ENCODE results near the gene MIPOL1. TPM values are rescaled to one million over a fixed set of nuclear protein-coding genes. Genes with fewer than 3 reads are reported as not detected.

The MIPOL1 gene, protein sequence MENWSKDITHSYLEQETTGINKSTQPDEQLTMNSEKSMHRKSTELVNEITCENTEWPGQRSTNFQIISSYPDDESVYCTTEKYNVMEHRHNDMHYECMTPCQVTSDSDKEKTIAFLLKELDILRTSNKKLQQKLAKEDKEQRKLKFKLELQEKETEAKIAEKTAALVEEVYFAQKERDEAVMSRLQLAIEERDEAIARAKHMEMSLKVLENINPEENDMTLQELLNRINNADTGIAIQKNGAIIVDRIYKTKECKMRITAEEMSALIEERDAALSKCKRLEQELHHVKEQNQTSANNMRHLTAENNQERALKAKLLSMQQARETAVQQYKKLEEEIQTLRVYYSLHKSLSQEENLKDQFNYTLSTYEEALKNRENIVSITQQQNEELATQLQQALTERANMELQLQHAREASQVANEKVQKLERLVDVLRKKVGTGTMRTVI
- 6.1 and 11.8 TPM in 2 replicates for total RNA-seq

DNA sequence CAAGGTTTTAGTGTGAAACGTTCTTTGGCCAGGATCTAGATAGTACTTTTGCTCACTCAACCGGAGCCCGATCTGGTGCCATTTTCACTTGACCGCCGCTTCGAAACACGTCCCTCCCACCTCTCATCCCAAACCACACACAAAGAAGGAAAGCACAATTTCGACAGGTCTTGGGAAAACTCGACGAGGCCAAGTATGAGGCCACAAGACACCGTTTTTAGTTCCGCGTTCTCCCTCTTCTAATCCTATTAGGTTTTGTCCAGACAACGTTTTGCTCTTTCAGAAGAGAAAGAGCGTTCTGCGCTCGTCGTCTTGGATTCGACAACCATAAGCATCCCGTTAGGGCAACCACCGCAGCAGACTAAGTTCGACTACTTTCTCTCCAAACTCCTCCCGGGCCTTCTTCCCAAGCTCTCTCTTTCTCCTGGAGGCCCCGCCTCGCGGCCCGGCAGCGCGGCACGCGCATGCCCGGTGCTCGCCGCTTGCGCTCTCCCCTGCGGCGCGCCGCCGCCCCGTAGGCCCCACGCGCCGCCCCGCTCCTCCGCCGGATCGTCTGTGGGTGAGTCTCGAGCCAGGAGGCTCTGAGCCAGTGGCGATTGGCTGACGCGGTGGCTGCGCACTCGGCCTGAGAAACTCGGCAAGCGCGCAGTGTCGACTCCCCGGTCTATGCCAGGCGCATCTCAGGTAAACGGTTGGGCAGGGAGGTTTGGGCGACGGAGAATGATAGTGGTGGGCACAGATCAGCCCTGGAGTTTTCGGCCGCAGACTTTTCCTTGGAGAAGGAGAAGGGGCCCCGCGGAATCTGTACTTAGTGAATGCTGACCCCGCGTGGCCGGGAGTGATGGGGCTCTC, at the start of gene MIPOL1:
Gene MIPOL1 (plus strand): TSS at position 517 of the 852 bp plus-strand sequence. CDS start 49,952 bp downstream, outside the sequence.

DNA sequence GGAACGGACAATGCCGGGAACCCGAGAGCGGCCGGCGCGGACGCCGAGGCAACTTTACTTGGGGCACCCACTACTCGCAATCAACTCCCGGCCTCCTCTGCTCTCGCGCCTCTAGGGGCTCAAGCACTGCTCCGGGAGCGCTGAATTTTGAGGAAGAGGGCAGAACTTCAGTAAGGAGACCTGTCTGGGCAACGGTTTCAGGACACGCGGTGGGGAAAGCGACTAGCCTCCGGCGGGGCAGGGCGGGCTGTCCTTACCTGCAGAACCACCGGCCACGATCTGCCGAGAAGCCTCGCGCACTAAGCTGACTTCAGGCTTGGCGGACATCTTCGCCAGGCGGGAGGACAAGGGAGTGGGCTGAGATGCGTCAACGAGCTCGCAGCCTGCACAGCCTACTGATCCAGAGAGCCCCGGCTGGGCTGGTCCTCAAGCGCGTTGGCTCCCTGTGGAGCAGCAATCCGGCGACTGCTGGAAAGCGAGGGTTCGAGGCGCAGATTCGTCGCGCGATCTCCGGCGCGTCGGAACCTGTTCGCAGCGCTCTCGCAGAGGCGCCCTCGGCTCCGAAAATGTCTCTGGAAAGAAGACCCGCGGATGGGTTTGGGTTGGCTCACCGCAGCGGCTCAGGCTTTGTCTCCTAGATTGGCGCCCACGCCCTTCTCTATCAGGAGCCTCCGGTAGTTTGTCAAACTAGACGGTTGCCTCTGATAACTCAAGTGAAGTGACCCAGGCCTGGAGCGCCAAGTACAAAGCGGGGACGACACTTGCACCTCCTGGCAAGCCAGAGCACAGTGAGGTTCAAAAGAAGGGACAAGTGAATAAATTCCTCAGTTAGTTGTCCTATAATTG, 25.5 kb upstream of the MIPOL1 start, which contains the start of gene SLC25A21:
Gene SLC25A21 (minus strand): TSS at position 583 of the 846 bp plus-strand sequence.

DNA sequence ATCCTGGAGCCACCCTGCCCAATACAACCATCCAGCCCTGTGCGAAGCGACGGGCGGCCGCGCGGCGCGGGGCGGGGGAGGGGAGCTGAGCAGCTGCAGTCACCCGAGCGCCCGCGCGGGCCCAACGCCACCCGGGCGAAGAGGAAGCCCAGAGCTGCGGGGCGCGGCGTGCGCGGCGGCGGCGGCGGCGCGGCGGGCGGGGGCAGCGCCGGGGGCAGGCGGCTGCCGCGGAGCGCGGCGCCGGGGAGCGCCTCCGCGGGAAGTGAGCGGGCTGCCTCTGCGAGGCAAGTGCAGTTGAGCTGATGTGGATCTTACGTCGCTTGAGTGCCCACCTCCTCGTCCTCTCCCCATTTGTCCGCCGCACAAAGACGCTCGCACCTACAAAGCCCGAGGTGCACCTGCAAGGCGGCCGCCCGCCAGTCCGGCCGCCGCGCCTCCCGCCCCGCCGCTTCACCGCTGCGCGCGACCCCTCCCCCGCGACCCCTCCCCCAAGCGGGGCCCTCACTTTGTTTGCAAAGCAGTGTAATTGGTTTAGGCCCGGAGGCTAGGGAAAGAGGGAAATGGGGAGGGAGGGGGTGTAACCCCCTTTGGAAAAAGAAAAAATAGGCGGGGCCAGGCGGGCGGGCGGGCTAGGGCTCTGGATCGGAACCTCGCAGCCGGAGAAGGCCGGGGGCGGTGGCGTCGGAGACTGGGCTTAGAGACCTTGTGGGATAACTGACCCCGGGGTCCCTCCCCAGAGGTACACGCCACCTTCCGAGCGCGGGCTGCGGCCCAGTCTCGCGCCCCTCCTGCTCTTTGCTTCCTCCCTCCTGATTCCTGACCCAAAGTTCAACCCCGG, 397.5 kb downstream of the MIPOL1 start, which contains the start of the genes FOXA1 and TTC6:
Gene FOXA1 (minus strand): TSS at position 279 of the 838 bp plus-strand sequence. CDS start 277 bp downstream, at position 2.
Gene TTC6 (plus strand): TSS at position 659 of the 838 bp plus-strand sequence. CDS start 26,436 bp downstream, outside the sequence.

Small RNAs within 50 kb of the gene (small RNA-seq; reads per million reads assigned to genes)
- gene RNU6-273P (not detected), gene RNU6-886P (not detected)

Other genes with a start within 250 kb of the MIPOL1 start
- 0.39 and 0.98 TPM in 2 replicates for gene SLC25A21, start 25.3 kb upstream of the MIPOL1 start, total RNA-seq